Medulla oblongata (tissue), 1 donor: Measurements from ENCODE around the gene PCNX2.
"Not testable (repeated sequence)": the region's sequence is repeated elsewhere in the genome, so short reads cannot be mapped to it uniquely, and the experiment has no call there.

Source experiments
- DNase-seq: peaks from one replicate; pipeline ENCODE4 v3.0.0-alpha.2; 2015; ENCODE audit errors: extremely low spot score

Gene PCNX2

DNA sequence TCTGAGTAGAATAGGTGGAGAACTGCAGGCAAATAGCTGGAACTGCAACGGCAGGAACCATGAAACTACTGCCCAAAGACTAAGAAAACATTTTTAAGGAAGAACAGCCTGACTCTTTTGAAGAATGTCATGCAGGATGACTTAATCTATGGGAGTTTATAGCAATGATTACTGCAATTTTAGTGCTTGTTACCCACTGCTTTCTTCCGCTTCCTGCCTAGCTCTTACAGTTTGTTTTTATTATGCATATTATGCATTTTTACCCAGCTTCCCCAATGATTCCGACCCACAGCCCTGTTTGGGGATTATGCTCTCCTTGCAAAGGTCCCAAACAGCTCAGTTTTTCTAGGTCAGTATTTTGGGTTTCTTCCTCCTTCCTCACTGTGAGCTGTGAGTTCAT, 71.2 kb downstream of the PCNX2 start:
- DNase-seq = no peak

DNA sequence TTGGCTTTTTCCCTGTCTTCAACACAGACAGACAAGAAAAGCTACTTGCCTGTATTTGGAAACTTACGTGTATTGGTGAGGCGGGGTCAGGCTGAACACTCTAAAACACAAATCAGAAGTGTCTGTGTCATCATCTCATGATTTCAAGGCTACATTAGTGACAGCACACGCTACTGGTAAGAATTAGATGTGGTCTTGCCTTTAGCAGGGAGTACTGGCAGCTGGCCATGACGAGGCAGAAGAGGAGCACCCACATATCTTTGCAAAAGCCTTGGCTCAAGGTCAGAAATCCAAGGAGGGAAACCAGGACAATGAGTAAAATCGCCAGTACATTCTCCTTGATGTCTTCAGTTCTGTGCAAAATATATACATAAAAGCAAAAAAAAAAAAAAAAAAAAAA, 77.7 kb downstream of the PCNX2 start:
- no peak for DNase-seq

DNA sequence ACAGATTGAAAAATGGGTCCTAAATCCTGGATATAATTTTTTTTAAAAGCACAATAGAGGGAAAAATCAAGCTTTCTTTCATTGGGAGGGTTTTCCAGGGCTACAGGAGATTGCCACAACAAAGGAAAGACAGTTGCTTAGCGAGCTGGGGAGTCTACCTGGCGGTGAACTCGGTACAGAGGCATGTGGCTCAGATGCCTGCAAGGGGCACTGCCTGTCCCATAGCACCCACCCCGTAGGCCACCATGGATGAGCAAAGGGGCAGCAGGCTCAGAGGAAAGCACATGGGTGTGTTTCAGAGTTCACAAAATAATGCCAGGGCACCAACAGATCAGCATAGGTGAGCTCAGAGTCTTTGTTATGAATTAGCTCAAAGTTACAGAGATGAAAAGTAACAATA, 79.5 kb downstream of the PCNX2 start:
- DNase-seq = no peak

DNA sequence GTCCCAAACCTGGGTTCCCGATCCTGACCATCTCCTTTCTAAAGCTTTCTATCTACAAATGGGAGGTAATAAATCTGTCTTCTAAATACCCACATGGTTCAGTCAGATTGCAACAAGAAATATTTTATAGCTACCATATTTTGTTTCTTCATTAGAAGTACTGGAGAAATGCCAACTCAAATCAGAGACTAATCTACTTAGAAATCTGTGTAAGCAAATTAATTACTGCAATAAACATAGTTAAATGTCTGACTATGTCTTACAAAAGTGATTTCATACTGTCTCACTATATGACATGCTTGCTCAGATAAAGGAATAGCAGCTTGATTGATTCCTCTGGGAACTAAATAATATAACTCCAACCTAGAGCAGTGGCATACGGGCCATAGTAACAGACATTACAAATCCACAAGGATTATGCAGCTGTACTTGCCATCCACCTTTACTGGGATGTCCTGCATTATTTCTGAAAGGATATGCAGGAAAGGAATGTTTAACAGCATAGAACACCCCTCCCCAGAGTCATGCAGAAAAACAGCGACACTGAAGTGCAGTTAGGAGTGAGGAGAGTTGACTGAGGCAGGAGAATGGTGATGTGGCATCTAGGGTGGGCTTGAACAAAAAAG, 80.3 kb downstream of the PCNX2 start:
- no peak for DNase-seq

DNA sequence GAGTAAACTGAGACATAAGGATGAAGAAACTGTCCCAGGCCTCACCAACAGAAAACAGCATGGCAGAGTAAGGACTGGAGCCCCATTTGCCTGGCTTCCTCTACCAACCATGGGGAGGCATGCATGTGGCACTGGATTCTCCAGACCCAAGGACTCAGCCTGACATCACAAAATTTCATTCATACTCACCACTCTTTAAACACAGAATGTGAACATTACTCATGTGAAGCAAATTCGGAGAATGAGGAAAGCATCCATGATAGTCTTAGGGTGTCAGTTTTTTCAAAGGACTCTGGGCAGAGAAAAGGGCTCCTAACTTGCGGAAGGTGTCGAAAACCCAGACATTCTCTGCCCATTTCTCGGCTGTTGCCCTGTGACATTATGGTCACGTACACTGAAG, 83.9 kb downstream of the PCNX2 start:
- no peak for DNase-seq

DNA sequence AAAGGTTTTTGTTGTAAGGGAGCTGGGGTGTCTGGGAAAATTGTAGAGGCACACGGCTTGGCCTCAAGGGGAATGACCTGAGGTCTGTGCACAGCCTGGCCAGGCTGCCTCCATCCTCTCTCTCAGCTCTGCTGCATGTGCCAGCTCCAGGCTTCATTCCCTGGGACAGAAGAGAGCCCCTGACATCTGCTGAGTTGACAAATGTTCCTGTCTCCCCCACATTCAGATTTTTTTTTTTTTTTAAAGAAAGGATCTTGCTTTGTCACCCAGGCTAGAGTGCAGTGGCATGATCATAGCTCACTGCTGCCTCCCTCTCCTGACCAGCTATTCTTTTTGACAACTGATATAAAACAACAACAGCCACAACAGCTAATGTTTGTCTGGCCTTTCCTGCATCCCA, 84.4 kb downstream of the PCNX2 start:
- no peak for DNase-seq

DNA sequence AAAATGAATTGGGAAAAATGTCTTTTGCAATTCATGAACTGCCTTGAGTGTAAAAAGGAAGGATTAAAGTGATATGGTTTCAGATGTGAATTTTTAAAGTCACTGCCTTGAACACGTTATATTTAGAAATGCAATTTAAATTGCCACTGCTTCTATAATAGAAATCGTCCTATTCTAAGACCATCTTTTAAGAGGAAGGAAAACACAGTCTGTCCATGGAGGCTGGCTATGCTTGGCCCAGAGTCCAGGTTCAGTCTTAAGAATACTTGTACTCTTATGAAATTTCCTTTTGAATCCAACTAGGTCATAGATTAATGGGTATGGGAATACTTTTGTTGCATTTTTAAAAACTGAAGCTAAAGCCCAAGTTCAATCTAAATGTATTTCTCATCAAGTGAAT, 86.0 kb downstream of the PCNX2 start:
- no peak for DNase-seq

DNA sequence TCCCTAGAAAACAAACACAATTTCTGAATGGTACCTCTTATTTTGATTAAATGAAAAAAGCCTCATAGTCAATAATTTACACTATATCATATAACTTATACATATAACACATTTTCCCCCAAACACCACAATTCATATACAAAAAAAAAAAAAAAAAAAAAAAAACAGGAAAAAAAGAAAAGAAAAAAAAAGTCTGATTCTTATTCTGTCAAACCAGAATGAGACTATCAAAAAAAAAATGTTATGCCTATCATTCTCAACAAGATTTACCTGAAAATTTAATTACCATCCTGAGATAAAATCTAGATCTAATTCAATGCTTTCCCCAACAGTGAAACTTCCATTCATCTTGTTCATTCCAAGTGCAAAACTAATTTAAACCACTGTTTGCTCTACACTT, 86.8 kb downstream of the PCNX2 start:
- DNase-seq = no peak

DNA sequence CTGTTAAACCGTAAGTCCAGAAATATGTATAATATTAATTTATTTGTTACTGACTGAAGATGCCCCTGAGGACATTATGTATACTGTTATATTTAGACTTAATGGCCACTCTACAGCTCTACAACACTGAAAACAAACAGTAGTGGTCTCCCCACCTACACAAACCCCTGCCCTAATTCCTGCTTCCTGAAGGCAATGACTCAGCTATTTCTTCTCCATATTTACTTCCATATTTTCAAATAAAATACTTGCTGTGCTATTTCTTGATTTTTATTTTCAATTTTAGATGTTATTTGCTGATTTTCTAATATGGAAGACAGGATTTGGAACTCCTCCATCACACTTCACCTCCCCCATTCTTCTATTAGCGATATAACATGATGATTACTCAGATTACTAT, 97.6 kb downstream of the PCNX2 start:
- DNase-seq = no peak

DNA sequence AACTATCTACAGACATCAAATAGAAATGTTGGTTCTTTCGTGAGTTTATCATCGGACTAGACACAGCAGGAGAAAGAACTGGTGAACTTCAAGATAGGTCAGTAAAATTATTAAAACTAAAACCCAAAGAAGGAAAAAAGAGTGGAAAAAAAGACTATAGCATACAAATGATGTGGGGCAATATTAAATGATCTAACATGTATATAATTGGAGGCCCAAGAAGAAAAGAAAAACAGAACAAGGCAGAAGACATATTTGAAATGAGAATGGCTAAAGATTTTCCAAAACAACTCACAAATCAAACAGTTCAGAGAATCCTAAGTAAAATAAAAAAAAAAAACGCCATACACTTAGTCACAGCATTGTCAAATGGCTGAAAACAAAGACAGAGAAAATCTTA, 101.8 kb downstream of the PCNX2 start:
- no peak for DNase-seq

DNA sequence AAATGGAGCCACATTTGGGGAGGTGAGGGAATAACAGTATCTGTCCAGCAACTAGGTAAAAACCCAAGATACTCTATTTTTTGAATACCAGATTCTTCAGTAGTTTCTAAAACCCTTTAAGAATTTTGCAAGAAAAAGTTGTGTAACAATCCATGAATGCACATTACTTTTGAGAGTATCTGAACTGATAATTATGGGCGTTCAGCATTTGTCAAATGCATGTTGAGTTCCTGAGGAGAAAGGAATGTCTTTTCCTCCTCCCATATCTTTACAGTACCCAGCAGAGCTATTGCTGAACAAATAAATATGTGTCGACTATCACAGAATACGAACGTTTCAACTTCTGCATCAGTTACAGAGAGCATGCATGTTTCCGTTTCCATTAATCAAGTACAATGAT, 104.5 kb downstream of the PCNX2 start:
- no peak for DNase-seq

DNA sequence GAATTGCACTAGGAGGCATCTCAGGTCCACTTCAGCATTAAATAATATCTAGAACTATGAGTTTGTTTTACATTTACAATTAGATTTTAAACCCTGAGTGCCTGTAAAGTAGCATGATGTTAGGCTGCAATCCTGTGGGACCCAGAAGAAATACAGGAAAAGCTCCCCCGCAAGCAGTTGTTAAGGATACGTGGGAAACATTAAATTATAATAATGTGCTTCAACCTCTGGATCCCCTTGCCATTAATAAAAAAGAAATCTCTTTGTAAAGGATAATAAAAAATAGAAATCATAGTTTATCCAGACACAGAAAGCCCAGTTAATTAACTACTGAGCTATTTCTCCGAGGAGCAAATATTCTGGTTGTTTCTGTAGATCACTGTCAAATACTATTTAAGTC, 106.0 kb downstream of the PCNX2 start:
- DNase-seq = no peak

DNA sequence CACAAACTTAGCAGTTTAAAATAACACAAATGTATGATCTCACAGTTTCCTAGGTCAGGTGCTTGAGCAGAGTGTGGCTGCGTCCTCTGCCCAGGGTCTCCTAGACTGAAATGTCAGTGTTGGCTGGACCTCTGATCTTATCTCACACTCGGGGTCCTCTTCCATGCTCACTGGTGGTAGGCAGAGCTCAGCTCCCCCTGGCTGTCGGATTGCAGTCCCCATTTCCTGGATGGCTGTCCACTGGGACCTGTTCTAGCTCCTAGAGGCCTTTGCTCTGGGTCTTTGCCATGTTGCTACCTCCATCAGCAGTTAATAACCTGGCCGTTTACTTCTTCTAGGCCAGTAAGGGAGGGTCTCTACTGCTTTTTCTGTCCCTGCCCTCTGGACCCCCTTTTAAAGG, 107.5 kb downstream of the PCNX2 start:
- no peak for DNase-seq

DNA sequence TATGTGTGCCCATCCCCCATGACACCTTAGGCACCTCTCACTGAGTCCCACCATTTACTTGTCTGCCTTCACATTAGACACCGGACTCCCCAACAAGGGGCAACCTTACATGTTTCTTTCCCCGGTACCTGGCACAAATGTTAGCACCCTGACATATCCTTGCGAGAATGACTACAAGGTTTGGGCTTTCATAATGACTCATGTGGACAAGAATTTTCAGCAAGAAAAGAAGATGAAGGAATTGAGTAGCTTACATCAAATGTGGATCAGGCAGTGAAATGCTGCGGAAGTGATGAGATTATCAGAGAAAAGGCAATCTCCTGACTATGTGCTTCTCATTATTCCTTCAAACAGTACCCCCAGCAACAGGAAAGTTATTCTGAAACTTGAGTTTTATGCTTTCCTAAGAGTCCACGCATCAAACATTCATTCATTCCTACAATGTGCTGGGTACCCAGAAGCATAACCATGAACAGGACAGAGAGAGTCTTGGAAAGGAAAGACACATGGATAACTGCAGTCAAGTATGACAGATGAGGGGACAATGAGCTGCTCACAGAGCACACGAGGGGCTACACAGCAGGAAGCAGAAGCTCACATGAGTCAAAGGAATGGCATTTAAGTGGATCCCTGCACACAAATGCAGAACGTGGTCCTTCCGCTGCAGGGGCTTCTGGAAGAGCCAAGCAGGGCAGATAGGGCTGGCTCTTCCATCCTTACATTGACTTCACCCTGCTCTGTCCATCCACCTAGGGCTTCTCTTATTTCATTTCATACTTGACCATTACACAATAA, 112.1 kb downstream of the PCNX2 start:
- no peak for DNase-seq

DNA sequence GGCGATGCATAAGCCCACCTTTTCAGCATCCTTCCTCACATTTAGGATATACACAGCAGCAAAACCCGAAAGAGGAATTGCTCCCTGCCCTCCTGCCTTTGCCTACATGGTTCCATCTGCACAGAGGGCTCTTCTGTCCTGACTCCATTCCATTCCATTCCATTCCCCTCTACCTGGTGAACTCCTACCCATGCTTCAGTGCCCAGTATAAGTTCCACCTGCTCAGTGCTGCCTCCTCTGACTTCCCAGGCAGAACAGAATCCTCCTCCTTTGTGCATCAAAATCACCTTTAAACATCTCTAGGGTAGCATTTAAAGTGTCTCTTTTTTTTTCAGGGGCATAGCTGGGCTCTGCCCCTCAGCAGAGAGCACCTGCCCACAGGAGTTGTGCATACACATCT, 112.9 kb downstream of the PCNX2 start:
- DNase-seq = no peak

DNA sequence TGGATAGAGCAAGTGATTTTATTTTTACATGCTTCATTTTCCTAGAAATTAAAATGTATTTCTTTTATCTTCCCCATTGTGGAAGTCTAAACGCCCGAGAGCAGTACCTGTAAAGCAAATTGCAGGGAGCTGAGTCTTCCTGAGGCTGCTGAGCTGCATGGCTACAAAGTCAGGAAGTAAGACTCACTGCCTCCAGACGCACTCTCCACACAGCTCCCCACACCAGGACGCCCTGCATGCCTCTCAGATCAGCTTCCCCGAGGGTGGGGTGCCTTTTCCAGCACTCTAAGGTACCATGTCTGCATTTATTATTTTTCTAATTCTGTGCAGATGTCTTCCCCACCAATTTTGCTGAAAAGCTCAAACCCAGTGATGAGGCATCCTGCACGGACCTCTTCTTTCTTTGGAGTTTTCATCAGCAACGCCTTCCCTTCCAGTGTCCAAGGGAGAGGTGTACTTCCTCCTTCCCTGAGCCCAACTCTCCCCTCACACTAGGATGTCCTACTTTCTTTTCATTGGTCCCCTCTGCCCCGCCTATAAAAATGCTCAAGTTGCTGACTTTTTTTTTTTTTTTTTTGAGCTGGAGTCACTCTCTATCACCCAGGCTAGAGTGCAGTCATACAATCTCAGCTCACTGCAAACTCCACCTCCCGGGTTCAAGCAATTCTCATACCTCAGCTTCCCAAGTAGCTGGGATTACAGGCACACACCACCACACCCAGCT, 114.7 kb downstream of the PCNX2 start:
- no peak for DNase-seq

DNA sequence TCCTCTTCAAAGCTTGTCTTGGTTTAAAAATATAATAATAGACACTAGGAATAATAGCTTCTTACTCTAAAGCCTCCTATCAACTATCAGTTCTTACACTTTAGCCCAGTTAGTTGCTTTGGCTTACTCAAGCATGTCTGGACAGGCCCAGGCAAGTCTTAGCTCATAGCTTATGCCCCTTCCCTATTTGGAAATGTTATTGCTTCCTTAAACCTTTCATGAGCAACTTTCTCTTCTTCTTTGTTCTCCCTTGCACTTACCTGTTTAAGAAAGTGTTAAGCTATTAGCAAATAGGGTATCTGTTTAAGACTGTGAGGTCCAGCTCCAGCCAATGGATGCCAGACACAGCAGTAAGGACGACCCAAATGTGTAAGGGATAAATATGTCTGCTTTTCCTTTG, 115.9 kb downstream of the PCNX2 start:
- not testable (repeated sequence) for DNase-seq

DNA sequence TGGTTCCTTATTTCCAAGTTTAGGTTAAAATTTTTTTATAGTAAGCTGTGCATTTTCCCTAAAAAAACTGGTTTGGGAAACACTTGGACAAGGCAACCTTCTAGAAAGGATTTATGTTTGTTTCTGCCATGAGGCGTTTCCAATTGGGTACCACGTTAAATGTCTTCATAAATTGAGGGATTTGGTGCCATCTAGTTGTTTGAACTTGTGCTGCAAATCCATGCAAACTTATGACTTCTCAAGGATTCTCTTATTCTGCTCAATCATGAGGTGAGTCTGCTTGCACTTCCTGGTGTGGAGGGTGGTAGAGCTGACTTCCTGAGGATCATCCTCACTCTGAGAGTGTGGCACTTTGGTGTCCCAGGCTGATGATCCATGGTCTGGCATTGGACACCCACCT, 123.3 kb downstream of the PCNX2 start:
- peak; percentile 29 for DNase-seq

DNA sequence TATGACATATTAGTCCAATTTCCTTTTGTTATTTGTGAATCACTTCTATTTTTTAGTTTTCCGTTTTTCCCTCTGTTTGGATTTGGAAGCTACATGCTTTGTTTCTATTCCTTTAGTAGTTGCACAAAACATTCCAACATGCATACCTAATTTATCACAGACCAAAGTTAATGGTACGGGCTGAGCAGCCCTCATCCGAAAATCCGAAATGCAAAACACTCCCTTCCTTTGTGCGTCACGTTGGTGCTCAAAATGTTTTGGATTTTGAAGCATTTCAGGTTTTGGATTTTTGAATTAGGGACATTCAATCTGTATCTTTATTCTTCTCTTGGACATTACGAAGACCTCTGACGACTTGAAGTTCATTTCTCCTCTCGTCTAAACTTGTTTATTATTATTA, 124.8 kb downstream of the PCNX2 start:
- no peak for DNase-seq

DNA sequence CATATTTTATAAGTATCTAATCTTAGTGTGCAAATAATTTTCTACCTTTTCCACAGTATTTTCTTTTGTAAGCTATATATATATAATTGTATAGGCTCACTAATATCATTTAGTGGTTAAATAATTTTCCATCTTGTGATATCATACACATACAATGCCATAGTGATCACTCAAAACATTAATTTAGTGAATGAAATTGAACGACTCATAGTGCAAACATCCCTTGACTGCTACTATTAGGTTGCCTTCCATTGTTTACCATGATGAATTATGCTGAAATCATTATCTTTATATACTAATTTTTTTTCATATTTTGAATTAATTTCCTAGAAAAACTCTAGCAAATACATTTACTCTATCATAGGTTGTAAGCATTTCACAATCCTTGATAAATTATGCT, 127.1 kb downstream of the PCNX2 start:
- no peak for DNase-seq

DNA sequence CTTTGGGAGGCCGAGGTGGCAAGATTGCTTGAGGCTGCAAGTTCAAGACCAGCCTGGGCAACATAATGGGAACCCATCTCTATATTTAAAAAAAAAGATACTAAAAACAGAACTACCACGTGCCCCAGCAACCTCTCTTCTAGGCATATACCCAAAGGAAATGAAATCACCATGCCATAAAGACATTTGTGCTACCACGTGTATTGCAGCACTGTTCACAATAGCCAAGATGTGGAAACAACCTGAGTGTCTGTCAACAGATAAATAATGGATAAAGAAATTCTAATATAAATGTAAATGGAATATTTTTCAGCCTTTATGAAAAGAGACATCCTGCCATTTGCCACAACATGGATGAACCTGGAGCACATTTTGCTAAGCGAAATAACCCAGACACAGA, 128.6 kb downstream of the PCNX2 start:
- no peak for DNase-seq

DNA sequence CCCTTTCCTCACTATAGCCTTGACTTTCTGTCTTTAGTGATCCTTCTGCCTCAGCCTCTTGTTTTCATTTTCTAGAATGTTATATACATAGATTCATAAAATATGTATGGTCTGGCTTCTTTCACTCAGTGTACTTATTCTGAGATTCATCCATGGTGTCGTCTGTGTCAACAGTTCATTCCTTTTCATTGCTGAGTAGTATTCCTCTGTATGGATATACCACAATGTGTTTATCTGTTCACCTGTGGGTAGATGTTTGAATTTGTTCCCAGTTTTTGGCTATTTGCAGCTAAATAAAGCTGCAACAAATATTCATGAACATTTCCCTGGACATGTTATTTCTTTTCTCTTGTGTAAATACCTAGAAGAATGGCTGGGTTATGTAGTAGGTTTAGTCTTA, 131.8 kb downstream of the PCNX2 start:
- no peak for DNase-seq

DNA sequence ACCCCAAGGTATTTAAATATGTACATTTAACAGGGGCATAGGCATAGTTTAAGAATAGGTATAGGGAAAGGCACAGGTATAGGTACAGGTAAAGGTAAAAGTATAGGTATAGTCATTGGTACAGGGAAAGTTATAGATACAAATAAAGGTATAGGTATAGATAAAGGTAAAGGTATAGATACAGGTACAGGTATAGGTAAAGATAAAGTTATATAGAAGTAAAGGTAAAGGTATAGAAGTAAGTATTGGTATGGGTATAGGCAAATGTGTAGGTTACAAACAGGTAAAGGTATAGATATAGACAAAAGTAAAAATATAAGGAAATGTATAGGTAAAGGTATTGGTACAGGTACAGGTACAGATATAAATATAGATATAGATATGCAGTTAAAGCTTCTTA, 137.2 kb downstream of the PCNX2 start:
- no peak for DNase-seq
